PC-3 (cell line): ENCODE data around the gene PHYKPL. TPM values are rescaled to one million over a fixed set of nuclear protein-coding genes. Genes with fewer than 3 reads are reported as not detected.

Experiments
- ATAC-seq: fragments of 200-7000 bp; cut with Tn5 transposase; 2 replicates; pipeline ENCODE4 v1.9.1; 2020; ENCODE audit warnings: mild to moderate bottlenecking, moderate library complexity
- BruUV-seq: library from RNA; stranded (reverse); fragments of 400-500 nt; replicated peaks from 2 replicates; lab custom pipeline; 2021; lab: Mats Ljungman, UMichigan
- CTCF ChIA-PET: fragments of 300-600 bp; sonication (Branson Sonifier 250); formaldehyde crosslinking; loops from one replicate; lab custom pipeline; 2022; ENCODE audit warnings: antibody characterized with exemption; lab: Charles Lee
- POLR2A ChIA-PET: fragments of 300-600 bp; sonication (Branson Sonifier 250); formaldehyde crosslinking; loops from one replicate; lab custom pipeline; 2022; ENCODE audit warnings: antibody characterized with exemption; ENCODE audit not compliant: unreplicated experiment; lab: Charles Lee
- DNase-seq: peaks from one replicate; pipeline ENCODE4 v3.0.0-alpha.2; 2015
- H2AFZ ChIP-seq: fragments of 300-600 bp; sonication (generic); 2 replicates; pipeline ENCODE4 v1.6.0; 2016; ENCODE audit warnings: antibody characterized with exemption, low read length
- H3F3A ChIP-seq: fragments of 300-600 bp; sonication (generic); one replicate; pipeline ENCODE4 v1.6.0; 2017; ENCODE audit warnings: antibody characterized with exemption, low read length, control low read depth, mild to moderate bottlenecking; ENCODE audit not compliant: unreplicated experiment
- H3K27ac ChIP-seq: fragments of 300-600 bp; sonication (generic); 2 replicates; pipeline ENCODE4 v1.5.1; 2016; ENCODE audit warnings: mild to moderate bottlenecking, low read length
- H3K27me3 ChIP-seq: fragments of 300-600 bp; sonication (generic); 2 replicates; pipeline ENCODE4 v1.6.1; 2016; ENCODE audit warnings: low read length, mixed read lengths
- H3K36me3 ChIP-seq: fragments of 300-600 bp; sonication (generic); 2 replicates; pipeline ENCODE4 v1.6.1; 2016; ENCODE audit warnings: low read depth, mixed run types, low read length, mixed read lengths
- H3K4me1 ChIP-seq: fragments of 300-600 bp; sonication (generic); 2 replicates; pipeline ENCODE4 v1.5.1; 2016; ENCODE audit warnings: low read length; ENCODE audit not compliant: insufficient read depth
- H3K4me2 ChIP-seq: fragments of 300-600 bp; sonication (generic); 2 replicates; pipeline ENCODE4 v1.6.0; 2016; ENCODE audit warnings: low read length
- H3K4me3 ChIP-seq: fragments of 300-600 bp; sonication (generic); 2 replicates; pipeline ENCODE4 v1.5.1; 2016; ENCODE audit warnings: mild to moderate bottlenecking, low read length, mixed read lengths
- H3K79me2 ChIP-seq: fragments of 300-600 bp; sonication (generic); 2 replicates; pipeline ENCODE4 v1.6.1; 2017; ENCODE audit warnings: low read length, mixed read lengths
- H3K9ac ChIP-seq: fragments of 300-600 bp; sonication (generic); 2 replicates; pipeline ENCODE4 v1.6.0; 2016; ENCODE audit warnings: mild to moderate bottlenecking, low read length
- H3K9me2 ChIP-seq: fragments of 300-600 bp; sonication (generic); replicated peaks from 2 replicates; pipeline ENCODE4 v1.6.1; 2016; ENCODE audit warnings: mixed run types, low read length, mixed read lengths
- H3K9me3 ChIP-seq: fragments of 300-600 bp; sonication (generic); 2 replicates; pipeline ENCODE4 v1.6.1; 2016; ENCODE audit warnings: low read length, mixed read lengths
- H4K20me1 ChIP-seq: fragments of 300-600 bp; sonication (generic); 2 replicates; pipeline ENCODE4 v1.6.1; 2016; ENCODE audit warnings: low read length, mixed read lengths
- EZH2 ChIP-seq: fragments of 300-600 bp; sonication (generic); IDR thresholded peaks from one replicate; pipeline ENCODE4 v1.6.1; 2017; ENCODE audit warnings: antibody characterized with exemption, mild to moderate bottlenecking, low read length; ENCODE audit not compliant: unreplicated experiment
- EZH2phosphoT487 ChIP-seq: fragments of 300-600 bp; sonication (generic); IDR thresholded peaks from 2 replicates; pipeline ENCODE4 v1.6.1; 2018; ENCODE audit warnings: mild to moderate bottlenecking, antibody characterized with exemption, low read length, borderline replicate concordance
- intact Hi-C: fragments of 100-400 bp; cut with micrococcal nuclease; formaldehyde crosslinking; loops from 2 replicates; pipeline ENCODE4 v1.9.0; 2023
- total RNA-seq: library from RNA; depleted of rRNA; stranded (reverse); fragments of >200 nt; gene quantifications from 2 replicates; pipeline ENCODE4 v1.2.3, GENCODE V29; 2014
- TF ChIP-seq, protein P1 (sequence below): fragments of 300-600 bp; sonication (generic); conservative IDR thresholded peaks from 2 replicates; pipeline ENCODE4 v1.5.1; 2017; ENCODE audit warnings: antibody characterized with exemption, low read depth, mild to moderate bottlenecking, low read length

PHYKPL gene
- total RNA-seq, 1 experiment from 2014 or later = 31.2 TPM

- ChIA-PET POLR2A (no interaction called here), CTCF (no interaction called here)
- H3K27me3 ChIP-seq = peaks cover 27% of the 10 kb centered on the region
- no peaks in the 10 kb centered on the region for H4K20me1 ChIP-seq
- no peak overlapping the region for H3K4me3 ChIP-seq
- no peaks in the 10 kb centered on the region for H3K36me3 ChIP-seq
- TF ChIP-seq, protein P1, sequence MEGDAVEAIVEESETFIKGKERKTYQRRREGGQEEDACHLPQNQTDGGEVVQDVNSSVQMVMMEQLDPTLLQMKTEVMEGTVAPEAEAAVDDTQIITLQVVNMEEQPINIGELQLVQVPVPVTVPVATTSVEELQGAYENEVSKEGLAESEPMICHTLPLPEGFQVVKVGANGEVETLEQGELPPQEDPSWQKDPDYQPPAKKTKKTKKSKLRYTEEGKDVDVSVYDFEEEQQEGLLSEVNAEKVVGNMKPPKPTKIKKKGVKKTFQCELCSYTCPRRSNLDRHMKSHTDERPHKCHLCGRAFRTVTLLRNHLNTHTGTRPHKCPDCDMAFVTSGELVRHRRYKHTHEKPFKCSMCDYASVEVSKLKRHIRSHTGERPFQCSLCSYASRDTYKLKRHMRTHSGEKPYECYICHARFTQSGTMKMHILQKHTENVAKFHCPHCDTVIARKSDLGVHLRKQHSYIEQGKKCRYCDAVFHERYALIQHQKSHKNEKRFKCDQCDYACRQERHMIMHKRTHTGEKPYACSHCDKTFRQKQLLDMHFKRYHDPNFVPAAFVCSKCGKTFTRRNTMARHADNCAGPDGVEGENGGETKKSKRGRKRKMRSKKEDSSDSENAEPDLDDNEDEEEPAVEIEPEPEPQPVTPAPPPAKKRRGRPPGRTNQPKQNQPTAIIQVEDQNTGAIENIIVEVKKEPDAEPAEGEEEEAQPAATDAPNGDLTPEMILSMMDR = no peak
- intact Hi-C loops = no loop called here
- no peaks in the 10 kb centered on the region for H3K4me1 ChIP-seq
- H3K9me3 ChIP-seq = 0 out of 2 replicates have a peak, but pooled peaks cover 5% of the 10 kb centered on the region
- no peak overlapping the region for H3K27ac ChIP-seq
- BruUV-seq = no TSS peak
- ATAC-seq (no peak), DNase-seq (no peak)
- no peak overlapping the region for H3K4me2 ChIP-seq
- no peaks in the 10 kb centered on the region for H3K9me2 ChIP-seq
- H3F3A ChIP-seq = no peaks in the 10 kb centered on the region
- no peaks in the 10 kb centered on the region for H3K79me2 ChIP-seq
- no peak overlapping the region for H2AFZ ChIP-seq
- no peak overlapping the region for H3K9ac ChIP-seq
Observed at GRCh38 chr5:178277346-178277745, 44.7 kb upstream of the PHYKPL start.

GRCh38 chr5:178274781-178275537 lies 42.4 kb upstream of the PHYKPL start:
- CTCF ChIA-PET = no interaction called here
- H3K27ac ChIP-seq = no peak overlapping the region
- TF ChIP-seq, protein P1 = no peak
- no peak for TF ChIP-seq EZH2phosphoT487
- no peak for TF ChIP-seq EZH2

More at GRCh38 chr5:178274781-178275537, 42.4 kb upstream of the PHYKPL start:
- no peak for DNase-seq
- Histone ChIP-seq H3F3A (no peaks in the 10 kb centered on the region), H3K4me2 (no peak overlapping the region), H3K9me2 (no peaks in the 10 kb centered on the region), H3K9ac (no peak overlapping the region), H3K36me3 (no peaks in the 10 kb centered on the region), H3K79me2 (no peaks in the 10 kb centered on the region), H2AFZ (no peak overlapping the region), H3K9me3 (0 out of 2 replicates have a peak, but pooled peaks cover 5% of the 10 kb centered on the region), H4K20me1 (no peaks in the 10 kb centered on the region), H3K4me1 (no peaks in the 10 kb centered on the region), H3K27me3 (peaks cover 23% of the 10 kb centered on the region), H3K4me3 (no peak overlapping the region)
- POLR2A ChIA-PET = no interaction called here
- no peak for ATAC-seq
- intact Hi-C loops = no loop called here
- no TSS peak for BruUV-seq
